ENCODE measurements around the gene RBPJ.

The RBPJ gene

GRCh38 chr4:26377328-26378311 lies 56.8 kb downstream of the RBPJ start:
- no peak overlapping the region for H3K27ac ChIP-seq
- TF ChIP-seq ZFX (IDR thresholded peaks at IDR 0.05; ENCODE audit: borderline replicate concordance) (no peak), CTCF (IDR thresholded peaks at IDR 0.05) (no peak)

- no peak overlapping the region for H3K27ac ChIP-seq
- TF ChIP-seq ZFX (IDR thresholded peaks at IDR 0.05; ENCODE audit: borderline replicate concordance) (no peak), CTCF (IDR thresholded peaks at IDR 0.05) (no peak)
Observed at GRCh38 chr4:26379837-26380236, 59.0 kb downstream of the RBPJ start.

- TF ChIP-seq ZFX (IDR thresholded peaks at IDR 0.05; ENCODE audit: borderline replicate concordance) (no peak), CTCF (IDR thresholded peaks at IDR 0.05) (no peak)
- H3K27ac ChIP-seq, result no peak overlapping the region
Observed at GRCh38 chr4:26380740-26381139, 59.9 kb downstream of the RBPJ start.

- H3K27ac ChIP-seq, result no peak overlapping the region
- TF ChIP-seq ZFX (IDR thresholded peaks at IDR 0.05; ENCODE audit: borderline replicate concordance) (no peak), CTCF (IDR thresholded peaks at IDR 0.05) (no peak)
Observed at GRCh38 chr4:26384380-26385057, 63.7 kb downstream of the RBPJ start.

GRCh38 chr4:26385690-26386089 lies 64.9 kb downstream of the RBPJ start:
- TF ChIP-seq CTCF (IDR thresholded peaks at IDR 0.05), result no peak
- no peak for TF ChIP-seq ZFX (IDR thresholded peaks at IDR 0.05; ENCODE audit: borderline replicate concordance)
- H3K27ac ChIP-seq, result no peak overlapping the region

- TF ChIP-seq ZFX (IDR thresholded peaks at IDR 0.05; ENCODE audit: borderline replicate concordance) (no peak), CTCF (IDR thresholded peaks at IDR 0.05) (no peak)
Observed at GRCh38 chr4:26386386-26386785, 65.6 kb downstream of the RBPJ start.

GRCh38 chr4:26388671-26389070 lies 67.9 kb downstream of the RBPJ start:
- H3K27ac ChIP-seq, result no peak overlapping the region
- TF ChIP-seq ZFX (IDR thresholded peaks at IDR 0.05; ENCODE audit: borderline replicate concordance), result no peak
- no peak for TF ChIP-seq CTCF (IDR thresholded peaks at IDR 0.05)

More at GRCh38 chr4:26386386-26386785, 65.6 kb downstream of the RBPJ start:
- H3K27ac ChIP-seq, result no peak overlapping the region
